ENCODE measurements around the gene TBP.

DNA sequence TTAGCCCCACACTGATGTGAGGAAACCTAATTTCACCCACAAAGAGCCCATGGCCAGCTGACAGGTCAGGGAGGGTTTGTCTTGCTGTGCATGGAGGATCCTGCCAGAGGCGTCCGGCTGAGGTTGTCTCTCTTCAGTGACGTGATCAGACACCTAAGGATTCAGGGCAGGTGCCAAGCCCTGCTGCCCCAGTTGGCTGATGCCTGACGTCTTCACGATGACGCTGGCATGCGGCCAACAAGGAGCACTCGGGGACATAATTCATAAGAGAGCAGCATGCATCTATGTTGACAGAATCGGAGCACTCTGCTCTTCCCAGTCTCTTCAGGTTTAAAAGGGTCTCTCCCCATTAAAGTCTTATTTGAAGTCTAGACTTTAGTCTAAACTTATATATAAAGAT is 48.9 kb upstream of the TBP start:
- no peak for TF ChIP-seq POLR2AphosphoS5 (IDR thresholded peaks at IDR 0.05; ENCODE audit: low read depth, low read length)
- no peak for TF ChIP-seq POLR2A (IDR thresholded peaks at IDR 0.05; ENCODE audit: low read depth, low read length)

Data from GM12892 (cell line).